Neural progenitor cell (in vitro differentiated cells): ENCODE measurements around the gene NAPEPLD. TPM values are rescaled to one million over a fixed set of nuclear protein-coding genes. Genes with fewer than 3 reads are reported as not detected.

Experiments
- DNase-seq: peaks from one replicate; pipeline ENCODE4 v3.0.0-alpha.2; 2016; ENCODE audit warnings: low spot score
- H2AFZ ChIP-seq: fragments of 200-600 bp; sonication (generic); replicated peaks from 2 replicates; pipeline ENCODE4 v1.6.1; 2016; ENCODE audit warnings: antibody characterized with exemption
- H3F3A ChIP-seq: fragments of 200-600 bp; sonication (generic); 2 replicates; pipeline ENCODE4 v1.6.1; 2016; ENCODE audit warnings: antibody characterized with exemption, low read depth
- H3K27ac ChIP-seq: fragments of 200-600 bp; sonication (generic); 2 replicates; pipeline ENCODE4 v1.5.1; 2016; ENCODE audit warnings: mild to moderate bottlenecking
- H3K27me3 ChIP-seq: fragments of 200-600 bp; sonication (generic); 2 replicates; pipeline ENCODE4 v1.6.1; 2016; ENCODE audit warnings: mild to moderate bottlenecking, moderate library complexity
- H3K36me3 ChIP-seq: fragments of 200-600 bp; sonication (generic); 2 replicates; pipeline ENCODE4 v1.5.1; 2016
- H3K4me1 ChIP-seq: fragments of 200-600 bp; sonication (generic); 2 replicates; pipeline ENCODE4 v1.6.1; 2016; ENCODE audit warnings: mixed run types
- H3K4me2 ChIP-seq: fragments of 200-600 bp; sonication (generic); 2 replicates; pipeline ENCODE4 v1.6.1; 2016
- H3K4me3 ChIP-seq: fragments of 200-600 bp; sonication (generic); 2 replicates; pipeline ENCODE4 v1.5.1; 2016
- H3K79me2 ChIP-seq: fragments of 200-600 bp; sonication (generic); 2 replicates; pipeline ENCODE4 v1.6.1; 2016; ENCODE audit warnings: low read depth
- H3K9ac ChIP-seq: fragments of 200-600 bp; sonication (generic); 2 replicates; pipeline ENCODE4 v1.6.1; 2016
- H3K9me3 ChIP-seq: fragments of 200-600 bp; sonication (generic); 2 replicates; pipeline ENCODE4 v1.5.1; 2016; ENCODE audit warnings: low read depth
- H4K20me1 ChIP-seq: fragments of 200-600 bp; sonication (generic); 2 replicates; pipeline ENCODE4 v1.6.1; 2016; ENCODE audit warnings: low read depth
- H3K27ac Mint-ChIP-seq: 3 replicates; pipeline ENCODE4 v1.8.0; 2021; ENCODE audit warnings: mixed read lengths
- H3K27me3 Mint-ChIP-seq: 2 replicates; pipeline ENCODE4 v1.8.0; 2022; ENCODE audit warnings: low read depth, mild to moderate bottlenecking, inconsistent platforms, moderate library complexity, mixed read lengths; ENCODE audit not compliant: insufficient read depth
- H3K36me3 Mint-ChIP-seq: 3 replicates; pipeline ENCODE4 v1.8.0; 2021; ENCODE audit warnings: mixed read lengths
- H3K4me1 Mint-ChIP-seq: 3 replicates; pipeline ENCODE4 v1.8.0; 2021; ENCODE audit warnings: mixed read lengths
- H3K4me3 Mint-ChIP-seq: 3 replicates; pipeline ENCODE4 v1.8.0; 2021; ENCODE audit warnings: mild to moderate bottlenecking, moderate library complexity, mixed read lengths
- H3K9me3 Mint-ChIP-seq: 3 replicates; pipeline ENCODE4 v1.8.0; 2020; ENCODE audit warnings: mixed read lengths
- EZH2 ChIP-seq: fragments of 200-600 bp; sonication (generic); IDR thresholded peaks from 2 replicates; pipeline ENCODE4 v1.6.1; 2017; ENCODE audit warnings: antibody characterized with exemption, mild to moderate bottlenecking, moderate library complexity
- EZH2phosphoT487 ChIP-seq: fragments of 200-600 bp; sonication (generic); IDR thresholded peaks from 2 replicates; pipeline ENCODE4 v1.6.1; 2017; ENCODE audit warnings: antibody characterized with exemption
- total RNA-seq: library from RNA; depleted of rRNA; stranded (reverse); fragments of >200 nt; gene quantifications from 2 replicates; pipeline ENCODE4 v1.2.3, GENCODE V29; 2015; ENCODE audit warnings: low replicate concordance
- TF ChIP-seq, protein P1 (sequence below): fragments of 200-600 bp; sonication (generic); IDR thresholded peaks from 2 replicates; pipeline ENCODE4 v1.5.1; 2017; ENCODE audit warnings: antibody characterized with exemption, mild to moderate bottlenecking

The NAPEPLD gene
- total RNA-seq, 1 donor from 2014 or later = 13.3 TPM

DNA sequence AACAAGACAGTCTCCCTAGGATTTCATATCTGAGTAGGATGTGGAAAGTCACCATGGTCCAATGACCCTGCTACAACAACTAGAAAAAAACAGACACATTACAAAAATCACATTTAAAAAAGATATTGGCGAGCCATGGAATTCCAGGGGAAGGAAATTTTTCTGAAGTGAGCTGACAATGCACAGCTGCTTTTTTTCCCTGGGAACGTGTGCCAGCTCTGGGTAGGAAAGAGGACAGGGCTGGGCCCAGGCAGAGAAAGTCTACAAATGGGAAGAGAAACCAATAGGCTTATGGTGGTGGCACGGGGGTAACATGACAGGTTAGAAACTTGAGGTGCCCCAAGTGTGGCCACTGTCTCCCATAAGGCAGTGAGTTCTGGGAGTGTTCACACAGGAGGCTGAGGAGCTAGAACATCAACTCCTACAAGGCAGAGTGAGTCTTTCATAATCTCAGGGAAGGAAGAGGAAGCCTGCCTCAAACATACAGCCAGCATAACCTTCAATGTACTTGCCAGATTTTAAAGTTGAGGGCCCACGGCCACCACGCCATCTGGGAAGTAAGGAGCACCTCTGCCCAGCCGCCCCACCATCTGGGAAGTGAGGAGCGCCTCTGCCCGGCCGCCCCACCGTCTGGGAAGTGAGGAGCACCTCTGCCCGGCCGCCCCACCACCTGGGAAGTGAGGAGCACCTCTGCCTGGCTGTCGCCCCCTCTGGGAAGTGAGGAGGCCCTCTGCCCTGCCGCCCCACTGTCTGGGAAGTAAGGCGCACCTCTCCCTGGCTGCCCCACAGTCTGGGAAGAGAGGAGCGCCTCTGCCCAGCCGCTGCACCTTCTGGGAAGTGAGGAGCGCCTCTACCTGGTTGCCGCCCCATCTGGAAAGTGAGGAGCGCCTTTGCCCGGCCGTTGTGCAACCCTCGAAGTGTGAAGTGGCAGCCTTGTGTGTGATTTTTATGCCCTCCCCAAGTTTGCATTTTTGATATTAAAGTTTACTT lies 80.2 kb downstream of the NAPEPLD start:
- H3K27me3 ChIP-seq = no peaks in the 10 kb centered on the region
- no peaks in the 10 kb centered on the region for H3K9me3 ChIP-seq
- peaks cover 1% of the 10 kb centered on the region for H3K4me1 Mint-ChIP-seq
- no peak overlapping the region for H3K4me3 Mint-ChIP-seq
- H3K36me3 ChIP-seq = no peaks in the 10 kb centered on the region
- H3K4me2 ChIP-seq = no peak overlapping the region
- peaks cover 7% of the 10 kb centered on the region for H3K9me3 Mint-ChIP-seq
- no peak overlapping the region for H3K9ac ChIP-seq
- no peaks in the 10 kb centered on the region for H3F3A ChIP-seq
- peaks cover 5% of the 10 kb centered on the region for H3K79me2 ChIP-seq
- no peak overlapping the region for H2AFZ ChIP-seq
- DNase-seq = no peak
- no peaks in the 10 kb centered on the region for H4K20me1 ChIP-seq
- no peak overlapping the region for H3K4me3 ChIP-seq
- peaks cover 2% of the 10 kb centered on the region for H3K27me3 Mint-ChIP-seq
- no peak for TF ChIP-seq EZH2
- TF ChIP-seq EZH2phosphoT487 = no peak
- TF ChIP-seq, protein P1, sequence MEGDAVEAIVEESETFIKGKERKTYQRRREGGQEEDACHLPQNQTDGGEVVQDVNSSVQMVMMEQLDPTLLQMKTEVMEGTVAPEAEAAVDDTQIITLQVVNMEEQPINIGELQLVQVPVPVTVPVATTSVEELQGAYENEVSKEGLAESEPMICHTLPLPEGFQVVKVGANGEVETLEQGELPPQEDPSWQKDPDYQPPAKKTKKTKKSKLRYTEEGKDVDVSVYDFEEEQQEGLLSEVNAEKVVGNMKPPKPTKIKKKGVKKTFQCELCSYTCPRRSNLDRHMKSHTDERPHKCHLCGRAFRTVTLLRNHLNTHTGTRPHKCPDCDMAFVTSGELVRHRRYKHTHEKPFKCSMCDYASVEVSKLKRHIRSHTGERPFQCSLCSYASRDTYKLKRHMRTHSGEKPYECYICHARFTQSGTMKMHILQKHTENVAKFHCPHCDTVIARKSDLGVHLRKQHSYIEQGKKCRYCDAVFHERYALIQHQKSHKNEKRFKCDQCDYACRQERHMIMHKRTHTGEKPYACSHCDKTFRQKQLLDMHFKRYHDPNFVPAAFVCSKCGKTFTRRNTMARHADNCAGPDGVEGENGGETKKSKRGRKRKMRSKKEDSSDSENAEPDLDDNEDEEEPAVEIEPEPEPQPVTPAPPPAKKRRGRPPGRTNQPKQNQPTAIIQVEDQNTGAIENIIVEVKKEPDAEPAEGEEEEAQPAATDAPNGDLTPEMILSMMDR = no peak
- H3K4me1 ChIP-seq = no peaks in the 10 kb centered on the region
- no peak overlapping the region for H3K27ac Mint-ChIP-seq
- H3K36me3 Mint-ChIP-seq = peaks cover 3% of the 10 kb centered on the region
- H3K27ac ChIP-seq = no peak overlapping the region

- no peak overlapping the region for H3K27ac Mint-ChIP-seq
- no peaks in the 10 kb centered on the region for H3K9me3 ChIP-seq
- H3K4me3 ChIP-seq = no peak overlapping the region
- H3K36me3 Mint-ChIP-seq = no peaks in the 10 kb centered on the region
- H3K27me3 ChIP-seq = no peaks in the 10 kb centered on the region
- peak; percentile 66 for DNase-seq
- no peaks in the 10 kb centered on the region for H4K20me1 ChIP-seq
- TF ChIP-seq EZH2 = no peak
- TF ChIP-seq, protein P1 = peak; percentile 50
- H3K4me2 ChIP-seq = no peak overlapping the region
- H3K36me3 ChIP-seq = no peaks in the 10 kb centered on the region
- H2AFZ ChIP-seq = no peak overlapping the region
- no peaks in the 10 kb centered on the region for H3K4me1 Mint-ChIP-seq
- no peak overlapping the region for H3K9ac ChIP-seq
- H3K79me2 ChIP-seq = no peaks in the 10 kb centered on the region
- peaks cover 4% of the 10 kb centered on the region for H3K9me3 Mint-ChIP-seq
- no peak overlapping the region for H3K27ac ChIP-seq
- no peak overlapping the region for H3K4me3 Mint-ChIP-seq
- H3F3A ChIP-seq = no peaks in the 10 kb centered on the region
- H3K4me1 ChIP-seq = no peaks in the 10 kb centered on the region
- H3K27me3 Mint-ChIP-seq = peaks cover 2% of the 10 kb centered on the region
Observed at GRCh38 chr7:103065667-103066066, 83.2 kb downstream of the NAPEPLD start.

GRCh38 chr7:103063895-103064294 lies 85.0 kb downstream of the NAPEPLD start:
- H3K4me2 ChIP-seq = no peak overlapping the region
- no peak for DNase-seq
- H3K9ac ChIP-seq = no peak overlapping the region
- H3K9me3 Mint-ChIP-seq = peaks cover 4% of the 10 kb centered on the region
- no peaks in the 10 kb centered on the region for H3K4me1 Mint-ChIP-seq
- H3F3A ChIP-seq = no peaks in the 10 kb centered on the region
- H3K27me3 Mint-ChIP-seq = peaks cover 2% of the 10 kb centered on the region
- H3K27ac Mint-ChIP-seq = no peak overlapping the region
- H4K20me1 ChIP-seq = no peaks in the 10 kb centered on the region
- H3K4me3 ChIP-seq = no peak overlapping the region
- TF ChIP-seq EZH2 (no peak), EZH2phosphoT487 (no peak)
- TF ChIP-seq, protein P1 = no peak
- no peak overlapping the region for H2AFZ ChIP-seq
- H3K36me3 Mint-ChIP-seq = no peaks in the 10 kb centered on the region
- no peaks in the 10 kb centered on the region for H3K9me3 ChIP-seq
- H3K4me3 Mint-ChIP-seq = no peak overlapping the region
- H3K79me2 ChIP-seq = no peaks in the 10 kb centered on the region
- H3K36me3 ChIP-seq = no peaks in the 10 kb centered on the region
- H3K27ac ChIP-seq = no peak overlapping the region
- no peaks in the 10 kb centered on the region for H3K27me3 ChIP-seq
- no peaks in the 10 kb centered on the region for H3K4me1 ChIP-seq
